SH-SY5Y (cell line): ENCODE data around the gene CCDC88B.

Experiments
- GATA2 ChIP-seq: IDR thresholded peaks from 2 replicates; pipeline ENCODE4 v1.6.1; 2011; ENCODE audit warnings: mild to moderate bottlenecking, low read depth, low read length
- GATA3 ChIP-seq: IDR thresholded peaks from 2 replicates; pipeline ENCODE4 v1.6.1; 2011; ENCODE audit warnings: low read depth, mild to moderate bottlenecking, low read length, moderate library complexity

Gene CCDC88B

GRCh38 chr11:64303109-64304031 is 36.6 kb upstream of the CCDC88B start:
- no peak for TF ChIP-seq GATA3
- TF ChIP-seq GATA2, result no peak

DNA sequence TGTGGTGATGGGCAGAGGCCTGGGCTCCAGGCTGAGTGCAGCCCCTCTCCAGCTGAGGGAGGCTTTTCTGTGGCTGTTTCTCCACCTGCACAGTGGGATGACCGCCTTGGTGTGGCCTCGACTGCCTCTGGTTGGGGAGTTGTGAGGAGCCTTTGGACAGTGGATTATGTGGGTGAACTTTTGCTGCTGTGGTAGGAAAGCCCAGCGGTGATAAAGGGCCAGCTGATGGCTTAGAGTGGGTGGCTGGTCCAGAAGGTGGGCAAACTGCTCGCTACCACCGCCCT is 36.0 kb upstream of the CCDC88B start:
- TF ChIP-seq GATA3 (no peak), GATA2 (no peak)

DNA sequence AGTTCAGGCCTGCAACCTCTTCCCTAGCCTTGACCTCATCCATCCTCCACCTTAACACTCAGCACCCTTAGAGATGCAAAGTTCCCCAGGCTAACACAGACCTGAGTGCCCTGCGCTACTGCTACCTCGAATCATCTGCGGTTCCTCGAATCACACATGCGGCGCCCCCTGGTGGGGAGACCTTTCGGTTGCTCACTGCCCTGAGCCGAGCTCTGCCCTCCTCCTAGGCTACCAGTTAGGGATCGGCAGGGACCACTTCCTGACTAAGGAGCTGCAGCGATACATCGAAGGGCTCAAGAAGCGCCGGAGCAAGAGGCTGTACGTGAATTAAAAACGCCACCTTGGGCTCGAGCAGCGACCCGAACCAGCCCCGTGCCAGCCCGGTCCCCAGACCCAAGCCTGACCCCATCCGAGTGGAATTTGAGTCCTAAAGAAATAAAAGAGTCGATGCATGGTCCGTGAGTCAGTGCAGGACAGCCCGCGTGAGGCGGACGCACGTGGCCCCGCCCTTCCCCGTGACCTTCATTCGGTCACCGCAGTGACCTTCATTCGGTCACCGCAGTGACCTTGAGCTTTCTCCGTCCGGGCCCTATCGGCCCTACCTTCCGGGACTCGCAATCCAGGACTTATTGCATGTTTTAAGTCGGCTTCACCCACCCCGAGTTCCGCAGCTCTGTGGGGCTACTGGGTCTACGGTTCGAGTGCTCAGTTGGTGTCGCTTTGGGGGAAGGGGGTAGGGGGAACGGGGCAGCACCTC is 35.5 kb upstream of the CCDC88B start:
- TF ChIP-seq GATA3 (no peak), GATA2 (no peak)

GRCh38 chr11:64305075-64305690 is 34.8 kb upstream of the CCDC88B start, which contains the start of gene ESRRA:
Gene ESRRA (plus strand): TSS chr11:64305524. CDS start chr11:64307180, 1,656 bp downstream.
- TF ChIP-seq GATA2 (no peak), GATA3 (no peak)

GRCh38 chr11:64305691-64306562 is 34.1 kb upstream of the CCDC88B start:
- no peak for TF ChIP-seq GATA2

GRCh38 chr11:64306563-64306875 is 33.5 kb upstream of the CCDC88B start:
- TF ChIP-seq GATA3 (no peak), GATA2 (no peak)

- TF ChIP-seq GATA2 (no peak), GATA3 (no peak)
These were observed 33.0 kb upstream of the CCDC88B start for GRCh38 chr11:64306876-64307622.

GRCh38 chr11:64312947-64313346 is 27.1 kb upstream of the CCDC88B start:
- TF ChIP-seq GATA2 (no peak), GATA3 (no peak)

- no peak for TF ChIP-seq GATA2
These were observed 26.4 kb upstream of the CCDC88B start for GRCh38 chr11:64313491-64314145.

DNA sequence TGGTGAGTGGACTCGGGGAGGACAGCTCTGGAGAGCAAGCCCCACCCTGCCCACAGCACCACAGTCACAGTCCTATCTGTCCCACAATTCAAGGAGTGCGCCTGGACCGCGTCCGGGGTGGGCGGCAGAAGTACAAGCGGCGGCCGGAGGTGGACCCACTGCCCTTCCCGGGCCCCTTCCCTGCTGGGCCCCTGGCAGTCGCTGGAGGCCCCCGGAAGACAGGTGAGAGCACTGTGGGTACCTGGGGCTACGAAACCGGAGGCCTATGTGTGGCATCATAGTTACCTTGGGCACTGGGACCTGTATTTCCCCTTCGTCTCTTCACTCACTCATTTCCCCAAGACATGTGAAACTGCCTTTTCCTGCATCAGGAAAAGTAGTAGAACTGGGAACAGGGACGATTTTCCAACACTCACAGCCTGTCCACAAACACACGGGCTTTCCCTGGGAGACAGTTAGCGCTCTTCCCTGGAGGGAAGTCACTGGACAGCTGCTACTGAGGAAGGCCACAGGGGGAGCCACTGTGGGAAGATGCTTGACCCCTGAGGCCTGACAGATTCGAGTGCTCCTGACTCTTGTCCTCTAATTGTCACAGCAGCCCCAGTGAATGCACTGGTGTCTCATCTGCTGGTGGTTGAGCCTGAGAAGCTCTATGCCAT is 25.7 kb upstream of the CCDC88B start:
- no peak for TF ChIP-seq GATA2
- TF ChIP-seq GATA3, result no peak

GRCh38 chr11:64314805-64315561 is 25.0 kb upstream of the CCDC88B start:
- TF ChIP-seq GATA3, result no peak
- TF ChIP-seq GATA2, result no peak

DNA sequence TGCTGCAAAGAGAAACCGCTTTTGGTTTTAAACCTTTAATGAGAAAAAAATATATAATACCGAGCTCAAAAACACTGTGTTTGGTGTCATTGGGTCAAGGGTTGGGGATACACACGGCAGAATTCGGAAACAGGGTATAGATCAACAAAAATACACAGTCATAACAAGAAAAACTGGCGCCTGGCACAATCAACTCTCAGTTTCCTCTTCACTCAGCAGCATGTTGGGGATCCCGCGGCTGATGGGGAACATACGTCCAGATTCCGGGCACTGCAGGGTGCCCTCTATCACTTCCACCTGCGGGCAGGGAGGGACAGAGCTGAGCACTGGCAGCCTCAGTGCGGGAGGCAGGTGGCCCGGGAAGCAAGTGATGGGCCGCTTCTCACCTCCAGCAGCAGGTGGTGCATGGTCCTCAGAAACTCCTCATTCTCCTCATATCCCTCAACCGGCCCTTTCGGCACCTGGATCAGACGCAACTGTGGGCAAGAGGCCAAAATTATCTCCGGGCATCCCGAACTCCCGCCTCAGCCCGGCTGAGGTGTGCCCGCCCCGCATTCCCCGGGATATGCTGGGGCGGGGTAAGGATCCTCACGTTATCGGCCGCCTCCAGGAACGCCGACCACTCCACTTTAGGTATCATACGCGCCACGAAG is 23.2 kb upstream of the CCDC88B start:
- TF ChIP-seq GATA2 (no peak), GATA3 (no peak)
